ENCODE results near the gene FGF14. TPM values are rescaled to one million over a fixed set of nuclear protein-coding genes. Genes with fewer than 3 reads are reported as not detected.
A peak's percentile ranks its signal among the peaks of the same experiment; 100 is the strongest.

Gene FGF14
- total RNA-seq, 1 donor from 2014 or later: not detected

- H3K4me3 ChIP-seq: no peak overlapping the region
- no peak overlapping the region for H3K27ac ChIP-seq
- H3K27me3 ChIP-seq: no peaks in the 10 kb centered on the region
- intact Hi-C loops (cut with DNase I): no loop called here
- no peaks in the 10 kb centered on the region for H3K36me3 ChIP-seq
- H3K4me1 ChIP-seq: peaks cover 0 to 4% of the 10 kb centered on the region in 2 donors
- DNase-seq (ENCODE audit: low spot score in 2 of 2): no peak
- H3K9me3 ChIP-seq: no peaks in the 10 kb centered on the region
- TF ChIP-seq, protein P1, sequence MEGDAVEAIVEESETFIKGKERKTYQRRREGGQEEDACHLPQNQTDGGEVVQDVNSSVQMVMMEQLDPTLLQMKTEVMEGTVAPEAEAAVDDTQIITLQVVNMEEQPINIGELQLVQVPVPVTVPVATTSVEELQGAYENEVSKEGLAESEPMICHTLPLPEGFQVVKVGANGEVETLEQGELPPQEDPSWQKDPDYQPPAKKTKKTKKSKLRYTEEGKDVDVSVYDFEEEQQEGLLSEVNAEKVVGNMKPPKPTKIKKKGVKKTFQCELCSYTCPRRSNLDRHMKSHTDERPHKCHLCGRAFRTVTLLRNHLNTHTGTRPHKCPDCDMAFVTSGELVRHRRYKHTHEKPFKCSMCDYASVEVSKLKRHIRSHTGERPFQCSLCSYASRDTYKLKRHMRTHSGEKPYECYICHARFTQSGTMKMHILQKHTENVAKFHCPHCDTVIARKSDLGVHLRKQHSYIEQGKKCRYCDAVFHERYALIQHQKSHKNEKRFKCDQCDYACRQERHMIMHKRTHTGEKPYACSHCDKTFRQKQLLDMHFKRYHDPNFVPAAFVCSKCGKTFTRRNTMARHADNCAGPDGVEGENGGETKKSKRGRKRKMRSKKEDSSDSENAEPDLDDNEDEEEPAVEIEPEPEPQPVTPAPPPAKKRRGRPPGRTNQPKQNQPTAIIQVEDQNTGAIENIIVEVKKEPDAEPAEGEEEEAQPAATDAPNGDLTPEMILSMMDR (IDR thresholded peaks at IDR 0.05): no peak
These were observed 110.1 kb downstream of the FGF14 start for GRCh38 chr13:102291587-102292218.

- Histone ChIP-seq H3K36me3 (no peaks in the 10 kb centered on the region), H3K27me3 (no peaks in the 10 kb centered on the region), H3K4me3 (no peak overlapping the region), H3K27ac (no peak overlapping the region), H3K9me3 (no peaks in the 10 kb centered on the region), H3K4me1 (peaks cover 0 to 2% of the 10 kb centered on the region in 2 donors)
- intact Hi-C loops (cut with DNase I): no loop called here
- TF ChIP-seq, protein P1 (IDR thresholded peaks at IDR 0.05): no peak
- DNase-seq (ENCODE audit: low spot score in 2 of 2): no peak
These were observed 112.2 kb downstream of the FGF14 start for GRCh38 chr13:102289606-102290005.

DNA sequence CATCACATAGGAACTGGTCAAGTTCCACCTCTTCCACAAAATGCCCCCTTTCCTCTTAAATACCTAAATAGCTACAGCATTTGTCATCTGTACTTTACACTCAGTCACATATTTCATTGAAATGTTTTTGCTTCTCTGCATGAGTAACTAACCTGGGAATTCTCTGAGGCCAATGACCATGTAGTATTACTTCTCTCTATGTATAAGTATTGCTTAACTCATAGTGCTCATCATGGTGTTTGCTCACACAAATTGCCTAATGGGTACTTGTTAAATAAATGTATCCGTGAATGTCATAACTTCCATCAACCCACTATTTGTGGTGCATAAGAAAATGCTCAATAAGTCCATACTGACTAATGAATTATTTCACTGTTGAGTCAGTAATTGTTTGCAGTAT is 115.5 kb downstream of the FGF14 start:
- TF ChIP-seq, protein P1 (IDR thresholded peaks at IDR 0.05): no peak
- Histone ChIP-seq H3K4me3 (no peak overlapping the region), H3K27me3 (no peaks in the 10 kb centered on the region), H3K36me3 (no peaks in the 10 kb centered on the region), H3K9me3 (no peaks in the 10 kb centered on the region), H3K27ac (no peak overlapping the region), H3K4me1 (no peaks in the 10 kb centered on the region)
- no peak for DNase-seq (ENCODE audit: low spot score in 2 of 2)
- intact Hi-C loops (cut with DNase I): no loop called here

GRCh38 chr13:102280366-102280765 is 121.5 kb downstream of the FGF14 start:
- no peaks in the 10 kb centered on the region for H3K9me3 ChIP-seq
- no peak overlapping the region for H3K4me3 ChIP-seq
- no peak for DNase-seq (ENCODE audit: low spot score in 2 of 2)
- intact Hi-C loops (cut with DNase I): no loop called here
- no peaks in the 10 kb centered on the region for H3K36me3 ChIP-seq
- H3K27ac ChIP-seq: no peak overlapping the region
- TF ChIP-seq, protein P1 (IDR thresholded peaks at IDR 0.05): no peak
- H3K27me3 ChIP-seq: no peaks in the 10 kb centered on the region
- peaks cover 0 to 5% of the 10 kb centered on the region in 2 donors for H3K4me1 ChIP-seq

GRCh38 chr13:102277286-102277685 is 124.6 kb downstream of the FGF14 start:
- TF ChIP-seq, protein P1 (IDR thresholded peaks at IDR 0.05): no peak
- Histone ChIP-seq H3K27ac (peak overlapping the region in 1 of 2 donors; percentile 46), H3K4me1 (peaks cover 0 to 5% of the 10 kb centered on the region in 2 donors), H3K27me3 (no peaks in the 10 kb centered on the region), H3K4me3 (no peak overlapping the region), H3K36me3 (no peaks in the 10 kb centered on the region), H3K9me3 (no peaks in the 10 kb centered on the region)
- no peak for DNase-seq (ENCODE audit: low spot score in 2 of 2)
- intact Hi-C loops (cut with DNase I): no loop called here

- no peak overlapping the region for H3K4me3 ChIP-seq
- intact Hi-C loops (cut with DNase I): no loop called here
- no peaks in the 10 kb centered on the region for H3K27me3 ChIP-seq
- no peaks in the 10 kb centered on the region for H3K9me3 ChIP-seq
- H3K27ac ChIP-seq: no peak overlapping the region
- no peak for DNase-seq (ENCODE audit: low spot score in 2 of 2)
- TF ChIP-seq, protein P1 (IDR thresholded peaks at IDR 0.05): no peak
- no peaks in the 10 kb centered on the region for H3K36me3 ChIP-seq
- peaks cover 0 to 5% of the 10 kb centered on the region in 2 donors for H3K4me1 ChIP-seq
These were observed 125.4 kb downstream of the FGF14 start for GRCh38 chr13:102276404-102276803.

Measured in ascending aorta (tissue), 2 donors.